Measurements from ENCODE around the gene SIRT4. TPM values are rescaled to one million over a fixed set of nuclear protein-coding genes. Genes with fewer than 3 reads are reported as not detected.
"Not testable (repeated sequence)": the region's sequence is repeated elsewhere in the genome, so short reads cannot be mapped to it uniquely, and the experiment has no call there.

The SIRT4 gene
- polyA plus RNA-seq, 1 donor from 2014 or later = 0.74 TPM

DNA sequence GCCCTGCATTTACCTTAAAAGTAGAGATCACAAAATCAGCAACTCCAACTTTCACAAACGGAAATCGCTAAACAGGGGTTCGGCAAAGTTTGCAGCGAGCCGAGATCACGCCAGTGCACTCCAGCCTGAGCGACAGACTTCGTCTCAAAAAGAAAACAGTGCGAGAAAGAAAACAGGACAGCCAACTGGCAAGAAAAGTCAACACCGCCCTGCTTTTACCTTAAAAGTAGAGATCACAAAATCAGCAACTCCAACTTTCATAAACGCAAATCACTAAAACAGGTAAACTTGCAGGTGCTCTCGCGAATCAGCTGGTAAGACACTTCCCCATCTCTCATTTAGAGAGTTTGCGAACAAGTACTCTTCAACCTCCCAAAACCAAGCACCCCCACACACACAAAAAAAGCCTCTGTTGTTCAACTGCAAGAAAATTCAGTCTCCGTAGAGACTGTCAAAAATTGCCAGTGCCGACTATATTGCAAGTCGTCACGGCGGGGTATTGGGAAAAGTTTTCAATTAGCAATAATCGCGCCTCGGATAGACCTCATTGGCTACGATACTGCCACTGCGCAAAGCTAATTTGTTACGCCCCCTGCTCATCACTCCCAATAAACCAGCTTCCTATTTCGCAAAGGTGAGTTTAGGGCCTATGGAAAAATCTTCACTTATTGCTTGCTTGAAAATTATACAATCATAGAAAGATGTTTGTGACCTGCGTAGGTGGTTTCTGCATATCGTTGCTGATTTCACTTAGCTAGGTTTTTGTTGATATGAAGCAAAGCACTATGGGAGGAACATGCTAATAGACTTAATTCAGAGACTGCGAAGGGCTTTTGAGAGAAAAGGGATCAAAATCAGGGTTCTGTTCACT, 9.2 kb upstream of the SIRT4 start, which contains the start of gene RNU4-1:
Gene RNU4-1, minus strand, starts transcription at position 577 of the 871 bp plus-strand sequence.
- H3K9me3 Mint-ChIP-seq = no peaks in the 10 kb centered on the region
- peaks cover 0 to 8% (median 7%) of the 10 kb centered on the region in 3 donors for H3K4me1 Mint-ChIP-seq
- H3K36me3 Mint-ChIP-seq = no peaks in the 10 kb centered on the region
- H3K4me3 Mint-ChIP-seq = no peak within 1 kb of the TSS
- no peak within 1 kb of the TSS for H3K27ac Mint-ChIP-seq
- no peaks in the 10 kb centered on the region for H3K27me3 Mint-ChIP-seq

DNA sequence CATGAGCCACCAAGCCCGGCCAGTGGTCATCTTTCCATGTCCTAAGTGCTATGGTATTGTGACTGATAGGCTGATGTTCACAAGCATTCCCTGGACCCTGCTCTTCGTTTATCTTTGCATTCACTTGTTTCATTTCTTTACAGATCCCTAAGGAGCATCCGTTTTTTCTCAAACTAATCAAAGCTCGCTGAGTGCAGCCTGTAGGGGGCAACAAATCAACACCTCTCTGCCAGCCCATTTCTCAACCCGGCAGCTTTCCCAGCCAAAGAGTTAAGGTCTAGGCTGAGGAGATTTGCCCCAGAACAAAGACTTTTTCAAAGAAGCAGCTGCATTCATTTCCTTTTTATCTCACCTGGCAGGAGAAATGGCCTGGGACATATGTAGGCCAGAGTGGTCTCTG, 12.1 kb downstream of the SIRT4 start:
- Mint-ChIP-seq H3K27ac (no peak overlapping the region), H3K27me3 (no peaks in the 10 kb centered on the region)

DNA sequence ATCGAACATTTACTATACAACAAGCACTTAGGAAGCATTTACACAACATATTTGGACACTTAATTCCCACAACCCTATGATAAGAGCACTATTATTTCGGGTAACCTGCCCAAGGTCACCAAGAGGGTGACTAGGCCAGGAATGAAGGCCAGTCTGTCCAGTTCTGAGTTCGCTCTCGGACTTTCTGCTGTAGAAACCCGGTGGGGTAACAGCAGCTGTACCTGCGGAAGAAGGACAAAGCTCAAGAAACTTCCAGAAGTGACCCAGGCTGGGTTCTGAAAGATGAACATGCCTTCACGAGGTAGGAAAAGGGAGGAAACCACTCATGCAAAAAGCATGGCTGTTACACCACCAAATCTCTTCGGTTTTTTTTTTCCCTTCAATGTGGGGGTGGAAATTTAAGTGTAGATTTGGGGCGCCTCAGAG, 14.7 kb downstream of the SIRT4 start:
- H3K4me3 Mint-ChIP-seq = peak overlapping the region; percentile 46 to 93 (median 88)
- no peaks in the 10 kb centered on the region for H3K27me3 Mint-ChIP-seq
- peak overlapping the region; percentile 47 to 98 (median 50) for H3K27ac Mint-ChIP-seq
- no peaks in the 10 kb centered on the region for H3K36me3 Mint-ChIP-seq
- H3K9me3 Mint-ChIP-seq = no peaks in the 10 kb centered on the region
- peaks cover 6 to 11% (median 10%) of the 10 kb centered on the region in 3 donors for H3K4me1 Mint-ChIP-seq

More for the DNA sequence above, 12.1 kb downstream of the SIRT4 start:
- Mint-ChIP-seq H3K4me3 (no peak overlapping the region), H3K9me3 (no peaks in the 10 kb centered on the region), H3K4me1 (peaks cover 6 to 13% (median 10%) of the 10 kb centered on the region in 3 donors), H3K36me3 (no peaks in the 10 kb centered on the region)

DNA sequence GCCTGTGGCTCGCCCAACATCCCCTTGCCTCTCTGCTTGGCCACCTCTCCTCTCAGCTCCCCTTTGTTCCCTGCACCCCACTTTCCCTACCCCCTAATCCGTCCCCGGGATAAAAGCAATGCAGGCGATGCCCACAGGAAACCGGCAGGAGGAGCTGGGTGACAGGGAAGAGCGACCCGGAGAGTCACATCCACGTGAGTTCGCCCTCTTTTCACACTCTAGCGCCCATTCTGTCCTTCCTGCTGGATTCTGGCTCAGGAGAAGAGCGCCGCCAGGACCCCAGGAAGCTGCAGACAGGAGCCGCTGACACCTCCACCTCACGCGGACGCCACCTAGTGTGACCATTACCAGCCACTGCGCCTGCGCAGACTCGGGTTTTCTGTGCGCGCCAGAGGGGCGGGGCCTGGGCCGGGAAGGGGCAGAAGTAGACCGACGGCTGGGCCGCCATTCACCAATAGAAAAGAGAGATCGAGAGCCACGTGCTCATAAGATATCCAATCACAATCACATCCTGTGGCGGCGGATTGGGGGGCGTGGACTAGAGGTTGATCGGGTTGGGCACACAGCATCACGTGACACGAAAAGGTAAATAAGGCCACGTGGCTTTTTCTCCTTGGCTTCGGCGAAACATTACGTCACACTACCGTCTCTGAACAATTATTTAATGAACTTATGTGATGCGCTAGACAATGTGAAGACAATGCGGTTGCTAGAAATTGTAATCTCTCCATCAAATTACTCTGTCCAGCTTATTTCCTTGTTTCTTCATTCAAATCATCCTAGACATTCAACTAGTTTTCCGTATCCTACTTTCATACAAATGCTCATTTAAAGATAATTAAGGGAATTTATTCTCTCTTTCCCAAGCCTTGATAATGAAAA, 15.3 kb downstream of the SIRT4 start:
- H3K27ac Mint-ChIP-seq = peak overlapping the region; percentile 47 to 98 (median 50)
- H3K4me1 Mint-ChIP-seq = peaks cover 6 to 11% (median 10%) of the 10 kb centered on the region in 3 donors
- H3K4me3 Mint-ChIP-seq = peak overlapping the region; percentile 46 to 93 (median 88)
- no peaks in the 10 kb centered on the region for H3K36me3 Mint-ChIP-seq
- peaks cover 2% of the 10 kb centered on the region for H3K27me3 Mint-ChIP-seq
- H3K9me3 Mint-ChIP-seq = no peaks in the 10 kb centered on the region

DNA sequence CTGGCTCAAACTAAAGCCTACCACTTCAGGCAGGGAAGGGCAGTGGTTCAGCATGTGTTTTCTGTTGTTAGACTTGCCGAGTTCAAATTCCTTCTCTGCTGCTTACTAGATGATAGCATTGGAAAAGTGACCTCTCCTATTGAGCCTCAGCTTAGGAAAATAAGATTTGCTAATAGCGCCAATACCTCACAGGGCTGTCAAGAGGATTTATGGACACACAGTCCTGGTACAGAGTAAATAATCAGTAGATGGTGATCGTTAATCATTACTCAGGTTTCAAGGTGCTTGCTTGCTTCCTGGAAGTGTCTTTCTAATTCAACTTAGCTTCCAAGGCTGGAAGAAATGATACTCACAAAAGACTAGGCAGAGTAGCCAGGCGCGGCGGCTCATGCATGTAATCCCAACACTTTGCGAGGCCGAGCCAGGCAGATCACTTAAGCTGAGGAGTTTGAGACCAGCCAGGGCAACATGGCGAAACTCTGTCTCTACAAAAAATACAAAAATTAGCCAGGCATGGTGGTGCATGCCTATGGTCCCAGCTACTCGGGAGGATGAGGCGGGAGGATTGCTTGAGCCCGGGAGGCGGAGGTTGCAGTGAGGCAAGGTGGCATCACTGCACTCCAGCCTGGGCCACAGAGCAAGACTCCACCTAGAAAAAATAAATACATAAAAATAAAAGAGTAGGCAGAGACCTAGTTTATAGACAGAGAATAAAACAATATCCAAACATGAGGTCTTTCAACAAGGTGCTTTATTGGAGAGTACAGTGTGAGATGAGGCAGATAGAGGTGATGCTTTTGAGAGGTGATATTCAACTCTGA, 19.5 kb downstream of the SIRT4 start:
- H3K36me3 Mint-ChIP-seq = no peaks in the 10 kb centered on the region
- no peak overlapping the region for H3K27ac Mint-ChIP-seq
- H3K9me3 Mint-ChIP-seq = no peaks in the 10 kb centered on the region
- H3K27me3 Mint-ChIP-seq = peaks cover 2% of the 10 kb centered on the region
- H3K4me1 Mint-ChIP-seq = peaks cover 11 to 14% (median 14%) of the 10 kb centered on the region in 3 donors
- no peak overlapping the region for H3K4me3 Mint-ChIP-seq

DNA sequence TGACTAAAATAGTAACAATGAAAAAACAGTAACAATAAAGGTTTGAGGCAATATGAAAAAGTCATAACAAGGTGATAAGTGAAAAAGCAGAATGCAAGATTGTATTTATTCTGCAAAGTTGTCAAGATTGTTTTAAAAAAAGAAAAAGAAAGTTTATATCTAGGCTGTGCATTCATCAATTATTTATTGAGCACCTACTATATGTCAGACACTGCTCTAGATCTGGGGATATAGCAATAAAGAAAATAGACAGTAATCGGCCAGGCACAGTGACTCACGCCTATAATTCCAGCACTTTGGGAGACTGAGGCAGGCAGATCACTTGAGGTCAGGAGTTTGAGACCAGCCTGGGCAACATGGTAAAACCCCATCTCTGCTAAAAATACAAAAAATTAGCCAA, 21.7 kb downstream of the SIRT4 start:
- Mint-ChIP-seq H3K27me3 (peaks cover 2% of the 10 kb centered on the region), H3K27ac (no peak overlapping the region), H3K36me3 (no peaks in the 10 kb centered on the region), H3K4me1 (peaks cover 3 to 5% (median 4%) of the 10 kb centered on the region in 3 donors), H3K9me3 (no peaks in the 10 kb centered on the region), H3K4me3 (no peak overlapping the region)

DNA sequence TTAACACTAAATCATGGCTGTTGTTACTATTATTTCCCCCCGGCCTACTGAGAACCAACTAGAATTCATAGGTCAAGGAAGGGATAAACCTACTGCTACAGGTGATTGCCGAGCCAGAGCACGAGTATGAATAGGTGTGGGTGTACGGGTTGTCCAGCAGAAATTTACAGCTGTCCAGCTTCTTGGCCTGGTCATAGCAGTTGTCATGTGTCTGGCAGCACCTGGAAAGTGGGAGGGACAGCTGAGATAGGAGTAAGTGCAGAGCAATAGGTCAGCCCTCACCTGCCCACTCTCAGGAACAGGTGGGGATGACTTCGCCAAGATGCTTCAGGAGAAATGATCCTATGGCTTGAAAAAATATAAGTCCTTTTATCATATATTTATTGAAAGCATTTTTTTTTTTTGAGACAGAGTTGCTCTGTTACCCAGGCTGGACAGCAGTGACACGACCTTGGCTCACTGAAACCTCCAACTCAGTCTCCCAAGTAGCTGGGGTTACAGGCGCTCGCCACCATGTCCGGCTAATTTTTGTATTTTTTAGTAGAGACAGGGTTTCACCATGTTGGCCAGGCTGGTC, 22.8 kb downstream of the SIRT4 start:
- Mint-ChIP-seq H3K27me3 (peaks cover 2% of the 10 kb centered on the region), H3K4me3 (peak overlapping the region in 3 of 4 donors; percentile 84 to 93 (median 93)), H3K36me3 (no peaks in the 10 kb centered on the region), H3K27ac (no peak overlapping the region), H3K9me3 (no peaks in the 10 kb centered on the region), H3K4me1 (peaks cover 3 to 5% (median 4%) of the 10 kb centered on the region in 3 donors)

DNA sequence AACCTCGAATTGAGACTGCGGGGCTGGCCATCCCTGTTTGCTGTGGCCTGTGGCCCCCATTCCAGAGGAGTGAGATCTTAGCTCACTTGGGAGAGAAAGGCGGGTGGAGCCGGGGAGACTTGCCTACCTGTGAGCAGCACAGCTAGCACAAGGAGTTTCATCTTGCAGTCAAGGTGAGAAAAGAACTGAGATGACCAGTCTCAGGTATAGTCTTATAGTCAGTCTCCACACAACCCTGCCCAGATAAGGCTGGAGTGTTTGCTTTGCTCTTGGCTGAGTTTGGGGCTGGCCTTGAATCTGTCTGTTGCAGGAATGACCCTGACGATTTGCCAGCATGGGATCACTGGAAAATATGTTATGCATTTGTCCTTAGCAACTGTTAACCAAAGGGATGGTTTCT, 25.5 kb downstream of the SIRT4 start, which contains the start of gene PLA2G1B:
Gene PLA2G1B, minus strand, starts transcription at position 187 of the 400 bp plus-strand sequence. Its CDS starts 26 bp downstream, at position 161.
- H3K4me1 Mint-ChIP-seq = peaks cover 3 to 5% (median 4%) of the 10 kb centered on the region in 3 donors
- peaks cover 8% of the 10 kb centered on the region for H3K27me3 Mint-ChIP-seq
- H3K4me3 Mint-ChIP-seq = peak within 1 kb of the TSS in 1 of 4 donors; percentile 12
- no peaks in the 10 kb centered on the region for H3K9me3 Mint-ChIP-seq
- H3K36me3 Mint-ChIP-seq = no peaks in the 10 kb centered on the region
- no peak within 1 kb of the TSS for H3K27ac Mint-ChIP-seq

DNA sequence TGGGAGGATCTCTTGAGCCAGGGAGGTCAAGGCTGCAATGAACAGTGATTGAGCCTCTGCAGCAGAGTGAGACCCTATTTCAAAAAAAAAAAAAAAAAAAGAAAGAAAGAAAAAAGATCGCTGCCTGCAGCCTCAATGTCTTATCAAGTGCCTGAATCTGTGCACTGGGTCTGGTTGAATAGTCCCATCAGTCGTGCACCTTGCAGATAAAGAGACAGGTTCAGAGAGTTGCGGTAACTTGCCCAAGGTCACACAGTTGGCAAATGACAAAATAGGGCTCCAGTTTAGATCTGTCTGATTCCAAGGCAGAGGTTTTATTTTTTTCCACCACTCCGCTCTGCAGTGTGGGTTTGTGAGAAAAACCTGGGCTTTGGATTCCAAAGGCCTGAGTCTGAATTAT, 26.1 kb downstream of the SIRT4 start:
- peaks cover 8% of the 10 kb centered on the region for H3K27me3 Mint-ChIP-seq
- no peak overlapping the region for H3K27ac Mint-ChIP-seq
- H3K4me3 Mint-ChIP-seq = peak overlapping the region in 1 of 4 donors; percentile 12
- H3K4me1 Mint-ChIP-seq = peaks cover 3 to 5% (median 4%) of the 10 kb centered on the region in 3 donors
- no peaks in the 10 kb centered on the region for H3K36me3 Mint-ChIP-seq
- H3K9me3 Mint-ChIP-seq = no peaks in the 10 kb centered on the region

DNA sequence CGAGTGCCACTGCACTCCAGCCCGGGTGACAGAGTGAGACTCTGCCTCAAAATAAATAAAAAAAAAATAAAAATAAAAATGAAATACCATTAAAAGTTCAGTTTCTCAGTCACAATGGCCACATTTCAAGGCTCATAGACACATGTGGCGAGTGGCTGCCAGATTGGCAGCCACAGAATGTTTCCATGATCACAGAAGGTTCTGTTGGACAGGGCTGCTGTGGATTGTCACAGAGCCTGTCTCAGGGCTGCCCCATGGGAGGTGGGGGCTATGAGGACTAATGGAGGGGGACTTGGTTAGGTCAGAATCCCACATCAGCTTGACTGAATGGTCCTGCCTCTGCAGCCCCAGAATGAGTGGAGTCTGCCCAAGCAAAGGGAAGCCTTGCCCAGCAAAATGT, 29.3 kb downstream of the SIRT4 start:
- Mint-ChIP-seq H3K4me1 (no peaks in the 10 kb centered on the region), H3K27me3 (peaks cover 8% of the 10 kb centered on the region), H3K9me3 (no peaks in the 10 kb centered on the region), H3K36me3 (no peaks in the 10 kb centered on the region), H3K27ac (no peak overlapping the region), H3K4me3 (no peak overlapping the region)

DNA sequence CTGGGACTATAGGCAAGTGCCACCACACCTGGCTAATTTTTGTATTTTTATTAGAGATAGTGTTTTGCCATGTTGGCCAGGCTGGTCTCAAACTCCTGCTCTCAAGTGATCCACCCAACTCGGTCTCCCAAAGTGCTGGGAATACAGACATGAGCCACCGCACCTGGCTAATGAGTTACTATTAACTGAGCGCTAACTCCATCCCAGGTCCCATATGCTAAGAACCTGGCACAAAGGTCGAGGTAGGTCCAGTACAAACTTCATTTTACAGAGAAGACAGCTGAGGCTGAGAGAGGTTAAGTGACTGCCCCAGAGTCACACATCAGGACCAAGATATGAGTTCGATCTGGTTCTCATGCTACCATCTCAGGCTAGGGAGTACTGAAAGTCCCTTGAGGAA, 29.9 kb downstream of the SIRT4 start:
- no peak overlapping the region for H3K27ac Mint-ChIP-seq
- no peak overlapping the region for H3K4me3 Mint-ChIP-seq
- no peaks in the 10 kb centered on the region for H3K9me3 Mint-ChIP-seq
- no peaks in the 10 kb centered on the region for H3K36me3 Mint-ChIP-seq
- H3K4me1 Mint-ChIP-seq = no peaks in the 10 kb centered on the region
- peaks cover 8% of the 10 kb centered on the region for H3K27me3 Mint-ChIP-seq

DNA sequence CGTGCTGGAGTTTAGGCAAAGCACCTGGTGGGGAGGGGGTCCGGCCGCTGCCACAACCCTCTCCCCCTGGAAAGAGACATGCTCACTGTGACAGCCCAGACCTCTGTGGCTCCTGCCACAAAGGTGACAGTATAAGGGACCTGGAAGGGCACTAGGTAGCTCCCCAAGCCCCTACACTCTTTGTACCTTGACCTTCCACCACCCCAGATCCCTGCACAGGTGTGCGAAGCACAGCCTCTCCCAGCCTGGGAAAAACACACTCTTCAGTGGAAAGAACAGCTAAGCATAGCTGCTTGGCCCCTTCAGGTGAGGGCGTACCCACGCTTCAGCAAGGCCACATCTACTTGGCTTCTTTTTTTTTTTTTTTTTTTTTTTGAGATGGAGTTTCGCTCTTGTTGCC, 30.4 kb downstream of the SIRT4 start:
- Mint-ChIP-seq H3K4me1 (no peaks in the 10 kb centered on the region), H3K4me3 (no peak overlapping the region), H3K27ac (no peak overlapping the region), H3K36me3 (no peaks in the 10 kb centered on the region), H3K27me3 (peaks cover 8% of the 10 kb centered on the region), H3K9me3 (peaks cover 2 to 3% (median 3%) of the 10 kb centered on the region in 3 donors)

DNA sequence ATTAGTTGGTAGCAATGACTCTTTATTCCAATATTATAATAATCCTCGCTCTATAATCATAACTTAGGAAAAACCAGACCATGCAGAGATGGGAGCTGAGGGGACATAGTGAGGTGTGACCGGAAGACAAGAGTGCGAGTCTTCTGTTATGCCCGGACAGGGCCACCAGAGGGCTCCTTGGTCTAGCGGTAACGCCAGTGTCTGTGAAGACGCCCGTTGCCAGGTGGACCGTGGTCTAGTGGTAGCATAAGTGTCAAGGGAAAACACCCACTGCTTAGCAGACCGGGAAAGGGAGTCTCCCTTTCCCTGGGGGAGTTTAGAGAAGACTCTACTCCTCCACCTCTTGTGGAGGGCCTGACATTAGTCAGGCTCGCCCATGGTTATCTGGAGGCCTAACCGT, 33.3 kb downstream of the SIRT4 start:
- H3K27me3 Mint-ChIP-seq, H3K36me3 Mint-ChIP-seq, H3K4me1 Mint-ChIP-seq: not testable (repeated sequence)
- peaks cover 4 to 13% (median 13%) of the 10 kb centered on the region in 3 donors for H3K9me3 Mint-ChIP-seq
- H3K27ac Mint-ChIP-seq = peak overlapping the region in 1 of 3 donors; percentile 50
- H3K4me3 Mint-ChIP-seq = peak overlapping the region in 1 of 4 donors; percentile 60

DNA sequence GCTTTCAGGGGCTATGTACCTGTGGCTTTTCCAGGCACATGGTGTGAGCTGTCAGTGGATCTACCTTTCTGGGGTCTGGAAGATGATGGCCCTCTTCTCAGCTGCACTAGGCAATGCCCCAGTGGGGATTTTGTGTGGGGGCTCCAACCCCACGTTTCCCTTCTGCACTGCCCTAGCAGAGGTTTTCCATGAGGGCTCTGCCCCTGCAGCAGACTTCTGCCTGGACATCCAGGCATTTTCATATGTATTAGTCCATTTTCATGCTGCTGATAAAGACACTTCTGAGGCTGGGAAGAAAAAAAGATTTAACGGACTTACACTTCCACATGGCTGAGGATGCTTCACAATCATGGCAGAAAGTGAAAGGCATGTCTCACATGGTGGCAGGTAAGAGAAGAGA, 34.3 kb downstream of the SIRT4 start:
- not testable (repeated sequence) for H3K27ac Mint-ChIP-seq, H3K36me3 Mint-ChIP-seq, H3K4me1 Mint-ChIP-seq, H3K27me3 Mint-ChIP-seq, H3K4me3 Mint-ChIP-seq
- H3K9me3 Mint-ChIP-seq = peaks cover 4 to 13% (median 13%) of the 10 kb centered on the region in 3 donors
